ENCODE data around the gene CCDC157. TPM values are rescaled to one million over a fixed set of nuclear protein-coding genes. Genes with fewer than 3 reads are reported as not detected.

CCDC157 gene
- total RNA-seq, 1 donor from 2014 or later, result 3.7 TPM

DNA sequence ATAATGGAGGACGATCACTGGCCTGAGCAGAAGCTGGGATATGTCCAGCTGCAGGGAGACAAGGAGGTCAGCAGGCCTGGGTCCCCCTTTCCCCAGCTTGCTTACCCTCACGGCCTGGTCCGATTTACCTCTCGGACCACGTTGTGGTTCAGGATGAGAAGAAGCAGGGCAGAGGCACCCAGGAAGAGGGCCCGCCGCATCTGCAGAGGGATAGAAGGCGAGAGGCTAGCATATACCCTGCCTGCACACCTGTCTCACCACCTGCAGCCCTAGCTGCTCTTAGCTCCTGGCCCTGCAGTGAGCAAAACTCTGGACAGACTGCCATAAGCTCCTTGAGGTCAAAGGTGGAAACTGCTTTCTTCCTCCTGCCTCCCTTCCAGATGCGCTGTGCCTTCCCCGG lies 29.1 kb downstream of the CCDC157 start:
- H3K4me1 ChIP-seq, result peaks cover 6% of the 10 kb centered on the region
- H3K4me3 ChIP-seq, result peak overlapping the region; percentile 59
- H3K4me3 Mint-ChIP-seq, result peak overlapping the region; percentile 90
- peaks cover 12% of the 10 kb centered on the region for H3K4me1 Mint-ChIP-seq
- H3K27ac Mint-ChIP-seq, result no peak overlapping the region
- H2AFZ ChIP-seq (replicated peaks), result no peak overlapping the region
- peaks cover 4% of the 10 kb centered on the region for H3K27me3 Mint-ChIP-seq (ENCODE audit: insufficient read depth, low read depth)
- no peak overlapping the region for H3K9ac ChIP-seq
- H3K27ac ChIP-seq, result no peak overlapping the region
- no peaks in the 10 kb centered on the region for H3K36me3 ChIP-seq
- H3F3A ChIP-seq (ENCODE audit: low read depth), result no peaks in the 10 kb centered on the region
- peak overlapping the region; percentile 79 for H3K4me2 ChIP-seq
- no peaks in the 10 kb centered on the region for H3K79me2 ChIP-seq (ENCODE audit: low read depth)
- H3K36me3 Mint-ChIP-seq, result peaks cover 2% of the 10 kb centered on the region
- peaks cover 4% of the 10 kb centered on the region for H3K9me3 Mint-ChIP-seq
- TF ChIP-seq EZH2 (IDR thresholded peaks at IDR 0.05), result no peak
- TF ChIP-seq, protein P1, sequence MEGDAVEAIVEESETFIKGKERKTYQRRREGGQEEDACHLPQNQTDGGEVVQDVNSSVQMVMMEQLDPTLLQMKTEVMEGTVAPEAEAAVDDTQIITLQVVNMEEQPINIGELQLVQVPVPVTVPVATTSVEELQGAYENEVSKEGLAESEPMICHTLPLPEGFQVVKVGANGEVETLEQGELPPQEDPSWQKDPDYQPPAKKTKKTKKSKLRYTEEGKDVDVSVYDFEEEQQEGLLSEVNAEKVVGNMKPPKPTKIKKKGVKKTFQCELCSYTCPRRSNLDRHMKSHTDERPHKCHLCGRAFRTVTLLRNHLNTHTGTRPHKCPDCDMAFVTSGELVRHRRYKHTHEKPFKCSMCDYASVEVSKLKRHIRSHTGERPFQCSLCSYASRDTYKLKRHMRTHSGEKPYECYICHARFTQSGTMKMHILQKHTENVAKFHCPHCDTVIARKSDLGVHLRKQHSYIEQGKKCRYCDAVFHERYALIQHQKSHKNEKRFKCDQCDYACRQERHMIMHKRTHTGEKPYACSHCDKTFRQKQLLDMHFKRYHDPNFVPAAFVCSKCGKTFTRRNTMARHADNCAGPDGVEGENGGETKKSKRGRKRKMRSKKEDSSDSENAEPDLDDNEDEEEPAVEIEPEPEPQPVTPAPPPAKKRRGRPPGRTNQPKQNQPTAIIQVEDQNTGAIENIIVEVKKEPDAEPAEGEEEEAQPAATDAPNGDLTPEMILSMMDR (IDR thresholded peaks at IDR 0.05), result no peak
- no peak for TF ChIP-seq EZH2phosphoT487 (IDR thresholded peaks at IDR 0.05)
- H4K20me1 ChIP-seq (ENCODE audit: low read depth), result no peaks in the 10 kb centered on the region
- no peaks in the 10 kb centered on the region for H3K27me3 ChIP-seq
- DNase-seq (ENCODE audit: low spot score), result peak; percentile 14
- H3K9me3 ChIP-seq (ENCODE audit: low read depth), result no peaks in the 10 kb centered on the region

DNA sequence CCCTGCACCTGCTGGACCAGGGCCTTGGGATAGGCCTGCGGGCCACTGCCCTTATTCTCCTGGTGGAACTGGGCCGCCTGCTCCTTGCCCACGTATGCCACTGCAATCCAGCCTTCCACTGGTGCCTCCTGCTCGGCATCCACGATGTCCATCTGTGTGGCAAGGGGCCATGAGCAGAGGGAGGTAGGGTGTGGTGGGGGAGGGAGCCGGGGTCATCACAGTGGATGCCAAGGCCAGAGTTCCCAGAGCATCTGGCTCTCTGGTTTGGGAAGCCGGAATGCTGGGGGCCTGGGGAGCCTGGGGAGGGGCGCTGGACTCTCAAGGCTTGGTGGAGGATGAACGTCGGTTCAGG lies 29.8 kb downstream of the CCDC157 start:
- peak overlapping the region; percentile 50 for H3K27ac Mint-ChIP-seq
- peak overlapping the region; percentile 12 for H3K9ac ChIP-seq

DNA sequence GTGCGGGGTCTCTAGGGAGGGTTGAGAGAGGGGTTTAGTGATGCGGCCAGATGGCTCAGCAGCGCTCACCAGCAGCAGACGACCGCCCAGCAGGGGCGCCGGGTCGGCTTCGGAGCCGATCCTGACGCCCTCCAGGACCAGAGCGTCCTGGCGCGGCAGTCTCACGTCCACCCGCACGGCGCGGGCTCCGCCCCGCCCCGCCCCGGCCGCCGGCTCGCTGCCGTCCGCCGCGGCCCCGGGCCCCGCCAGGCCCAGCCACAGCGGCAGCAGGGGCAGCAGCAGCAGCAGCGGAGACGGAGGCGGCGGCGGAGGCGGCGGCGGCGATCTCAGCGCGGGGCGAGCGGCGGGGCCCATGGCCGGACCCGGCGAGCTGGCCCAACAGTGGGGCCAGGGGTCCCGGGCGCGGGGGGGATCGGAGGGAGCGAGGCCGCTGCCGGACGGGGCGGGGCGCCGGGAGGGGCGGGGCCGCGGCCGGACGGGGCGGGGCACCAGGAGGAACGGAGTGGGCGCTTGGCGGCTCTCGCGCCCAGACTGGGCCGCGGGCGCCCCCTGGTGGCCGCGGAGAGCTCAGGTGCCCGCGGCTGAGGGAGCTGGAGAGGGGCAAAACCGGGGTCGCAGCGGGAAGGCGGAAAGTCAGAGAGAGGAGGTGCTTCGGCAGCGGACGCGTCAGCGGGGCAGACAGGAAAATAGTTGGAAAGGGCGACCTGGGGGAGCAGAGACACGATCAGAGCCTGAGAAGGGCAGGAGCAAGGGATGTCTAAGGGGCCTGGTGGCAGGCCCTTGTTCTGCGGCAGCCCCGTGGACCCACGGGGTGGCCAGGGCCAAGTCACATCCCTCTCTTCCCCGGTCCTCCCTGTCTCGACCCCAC lies 30.4 kb downstream of the CCDC157 start, which contains the start of gene RNF215:
Gene RNF215, minus strand, starts transcription at position 452 of the 868 bp plus-strand sequence. Its CDS starts 98 bp downstream, at position 354.
- H3K27me3 ChIP-seq, result no peaks in the 10 kb centered on the region
- H4K20me1 ChIP-seq (ENCODE audit: low read depth), result no peaks in the 10 kb centered on the region
- H3K79me2 ChIP-seq (ENCODE audit: low read depth), result no peaks in the 10 kb centered on the region
- H3K4me1 ChIP-seq, result peaks cover 15% of the 10 kb centered on the region
- peak within 1 kb of the TSS; percentile 96 for H2AFZ ChIP-seq (replicated peaks)
- TF ChIP-seq, protein P1 (IDR thresholded peaks at IDR 0.05), result peak; percentile 94
- TF ChIP-seq EZH2 (IDR thresholded peaks at IDR 0.05), result no peak
- peaks cover 8% of the 10 kb centered on the region for H3F3A ChIP-seq (ENCODE audit: low read depth)
- peak; percentile 94 for DNase-seq (ENCODE audit: low spot score)
- H3K9ac ChIP-seq, result peak within 1 kb of the TSS; percentile 12
- Mint-ChIP-seq H3K4me1 (peaks cover 25% of the 10 kb centered on the region), H3K4me3 (peak within 1 kb of the TSS; percentile 90), H3K36me3 (peaks cover 2% of the 10 kb centered on the region), H3K27me3 (ENCODE audit: insufficient read depth, low read depth) (peaks cover 9% of the 10 kb centered on the region), H3K27ac (peak within 1 kb of the TSS; percentile 87), H3K9me3 (peaks cover 6% of the 10 kb centered on the region)
- H3K9me3 ChIP-seq (ENCODE audit: low read depth), result no peaks in the 10 kb centered on the region
- H3K4me2 ChIP-seq, result peak within 1 kb of the TSS; percentile 79
- H3K36me3 ChIP-seq, result no peaks in the 10 kb centered on the region
- H3K4me3 ChIP-seq, result peak within 1 kb of the TSS; percentile 59
- no peak within 1 kb of the TSS for H3K27ac ChIP-seq

More for the DNA sequence above, 29.8 kb downstream of the CCDC157 start:
- no peaks in the 10 kb centered on the region for H4K20me1 ChIP-seq (ENCODE audit: low read depth)
- peaks cover 19% of the 10 kb centered on the region for H3K4me1 Mint-ChIP-seq
- H3K9me3 ChIP-seq (ENCODE audit: low read depth), result no peaks in the 10 kb centered on the region
- no peak for DNase-seq (ENCODE audit: low spot score)
- peak overlapping the region; percentile 59 for H3K4me3 ChIP-seq
- peaks cover 6% of the 10 kb centered on the region for H3K9me3 Mint-ChIP-seq
- H3K27ac ChIP-seq, result no peak overlapping the region
- H3K79me2 ChIP-seq (ENCODE audit: low read depth), result no peaks in the 10 kb centered on the region
- peaks cover 7% of the 10 kb centered on the region for H3K27me3 Mint-ChIP-seq (ENCODE audit: insufficient read depth, low read depth)
- peak overlapping the region; percentile 90 for H3K4me3 Mint-ChIP-seq
- H3K36me3 Mint-ChIP-seq, result peaks cover 2% of the 10 kb centered on the region
- no peaks in the 10 kb centered on the region for H3K27me3 ChIP-seq
- no peak overlapping the region for H2AFZ ChIP-seq (replicated peaks)
- TF ChIP-seq, protein P1 (IDR thresholded peaks at IDR 0.05), result no peak
- TF ChIP-seq EZH2 (IDR thresholded peaks at IDR 0.05) (no peak), EZH2phosphoT487 (IDR thresholded peaks at IDR 0.05) (no peak)
- peaks cover 2% of the 10 kb centered on the region for H3F3A ChIP-seq (ENCODE audit: low read depth)
- H3K36me3 ChIP-seq, result no peaks in the 10 kb centered on the region
- H3K4me1 ChIP-seq, result peaks cover 9% of the 10 kb centered on the region
- H3K4me2 ChIP-seq, result peak overlapping the region; percentile 79

All from neural progenitor cell (in vitro differentiated cells).